Loucy (cell line): ENCODE measurements around the gene ATP1B1.

Experiments used
- EZH2phosphoT487 ChIP-seq: fragments of 200-600 bp; IDR thresholded peaks from 2 replicates; pipeline ENCODE4 v1.6.1; 2018; ENCODE audit warnings: antibody characterized with exemption, mild to moderate bottlenecking, moderate library complexity, borderline replicate concordance
- TF ChIP-seq, protein P1 (sequence below): fragments of 200-600 bp; sonication (generic); conservative IDR thresholded peaks from 2 replicates; pipeline ENCODE4 v1.5.1; 2014; ENCODE audit warnings: mild to moderate bottlenecking, antibody characterized with exemption, low read length

DNA sequence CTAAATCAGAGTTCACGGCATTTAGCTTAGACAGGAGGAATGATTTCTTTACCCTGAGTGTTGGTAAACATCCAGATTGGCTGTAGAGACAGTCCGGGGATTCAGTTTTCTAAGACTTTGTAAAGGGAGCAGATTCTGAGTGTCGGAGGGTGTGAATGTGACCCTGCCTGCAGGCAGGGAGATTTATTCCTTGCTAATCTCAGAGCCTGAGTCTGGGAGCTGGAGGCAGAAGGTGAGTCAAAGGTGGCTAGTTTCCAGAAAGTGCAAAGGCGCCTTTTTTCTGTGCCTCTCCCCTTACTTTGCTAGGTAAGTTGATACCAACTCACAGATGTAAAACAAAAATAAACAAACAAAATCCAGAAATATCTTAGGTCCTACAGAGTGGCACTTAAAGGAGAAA is 11.7 kb downstream of the ATP1B1 start:
- TF ChIP-seq, protein P1, sequence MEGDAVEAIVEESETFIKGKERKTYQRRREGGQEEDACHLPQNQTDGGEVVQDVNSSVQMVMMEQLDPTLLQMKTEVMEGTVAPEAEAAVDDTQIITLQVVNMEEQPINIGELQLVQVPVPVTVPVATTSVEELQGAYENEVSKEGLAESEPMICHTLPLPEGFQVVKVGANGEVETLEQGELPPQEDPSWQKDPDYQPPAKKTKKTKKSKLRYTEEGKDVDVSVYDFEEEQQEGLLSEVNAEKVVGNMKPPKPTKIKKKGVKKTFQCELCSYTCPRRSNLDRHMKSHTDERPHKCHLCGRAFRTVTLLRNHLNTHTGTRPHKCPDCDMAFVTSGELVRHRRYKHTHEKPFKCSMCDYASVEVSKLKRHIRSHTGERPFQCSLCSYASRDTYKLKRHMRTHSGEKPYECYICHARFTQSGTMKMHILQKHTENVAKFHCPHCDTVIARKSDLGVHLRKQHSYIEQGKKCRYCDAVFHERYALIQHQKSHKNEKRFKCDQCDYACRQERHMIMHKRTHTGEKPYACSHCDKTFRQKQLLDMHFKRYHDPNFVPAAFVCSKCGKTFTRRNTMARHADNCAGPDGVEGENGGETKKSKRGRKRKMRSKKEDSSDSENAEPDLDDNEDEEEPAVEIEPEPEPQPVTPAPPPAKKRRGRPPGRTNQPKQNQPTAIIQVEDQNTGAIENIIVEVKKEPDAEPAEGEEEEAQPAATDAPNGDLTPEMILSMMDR = no peak
- TF ChIP-seq EZH2phosphoT487 = no peak
